CD14-positive monocyte (primary cell): ENCODE measurements around the gene EPS8L1. TPM values are rescaled to one million over a fixed set of nuclear protein-coding genes. Genes with fewer than 3 reads are reported as not detected.

Source experiments
- DNase-seq, 3 donors: peaks; one replicate each; pipeline ENCODE4 v3.0.0-alpha.2; 2011 to 2022
- H2AFZ ChIP-seq: 2 replicates; pipeline ENCODE4 v1.6.0; 2012; ENCODE audit warnings: mild to moderate bottlenecking, low read depth, low read length, inconsistent platforms; ENCODE audit not compliant: insufficient read depth, poor library complexity, severe bottlenecking
- H3K27ac ChIP-seq, 2 donors: 1 replicate in 1 of 2; 2 replicates in 1 of 2; pipeline ENCODE4 v1.5.1; 2012 to 2013; ENCODE audit warnings: low read length in 2 of 2, control low read depth in 1 of 2, inconsistent platforms in 1 of 2, low read depth in 1 of 2, mild to moderate bottlenecking in 1 of 2
- H3K27me3 ChIP-seq, 2 donors: one replicate each; pipeline versions ENCODE4 v1.6.0 to v1.6.1; 2011 to 2013; ENCODE audit warnings: low read length in 2 of 2; ENCODE audit not compliant: control insufficient read depth in 2 of 2, insufficient read depth in 2 of 2
- H3K36me3 ChIP-seq, 2 donors: replicated peaks in 1 of 2; 1 replicate in 1 of 2; 2 replicates in 1 of 2; pipeline versions ENCODE4 v1.5.1 to v1.6.1; 2012 to 2013; ENCODE audit warnings: low read length in 2 of 2, control low read depth in 1 of 2, inconsistent platforms in 1 of 2, mild to moderate bottlenecking in 1 of 2; ENCODE audit not compliant: insufficient read depth in 2 of 2, control insufficient read depth in 1 of 2
- H3K4me1 ChIP-seq, 2 donors: 1 replicate in 1 of 2; 2 replicates in 1 of 2; pipeline versions ENCODE4 v1.5.1 to v1.6.1; 2012 to 2013; ENCODE audit warnings: low read length in 2 of 2, control low read depth in 1 of 2, inconsistent platforms in 1 of 2, mild to moderate bottlenecking in 1 of 2, moderate library complexity in 1 of 2; ENCODE audit not compliant: insufficient read depth in 2 of 2, control insufficient read depth in 1 of 2
- H3K4me2 ChIP-seq: replicated peaks from 2 replicates; pipeline ENCODE3; 2012; ENCODE audit warnings: low read length, moderate library complexity, mild to moderate bottlenecking; ENCODE audit not compliant: poor library complexity, severe bottlenecking; ENCODE audit errors: extremely low read depth
- H3K4me3 ChIP-seq, 3 experiments: fragments of 200-600 bp in 1 of 3; sonication (generic) in 1 of 3; replicated peaks in 1 of 3; 1 replicate in 2 of 3; 2 replicates in 1 of 3; pipeline ENCODE4 v1.5.1; 2011 to 2013; ENCODE audit warnings: low read length in 3 of 3, mild to moderate bottlenecking in 3 of 3, control low read depth in 2 of 3, low read depth in 2 of 3, inconsistent platforms in 1 of 3, moderate library complexity in 1 of 3
- H3K79me2 ChIP-seq: 2 replicates; pipeline ENCODE4 v1.6.0; 2012; ENCODE audit warnings: mild to moderate bottlenecking, control low read depth, inconsistent platforms, low read length, moderate library complexity; ENCODE audit not compliant: insufficient read depth
- H3K9ac ChIP-seq: 2 replicates; pipeline ENCODE4 v1.6.0; 2017; ENCODE audit warnings: low read length, mild to moderate bottlenecking; ENCODE audit not compliant: insufficient read depth, poor library complexity, severe bottlenecking
- H3K9me3 ChIP-seq, 2 donors: replicated peaks in 1 of 2; 1 replicate in 1 of 2; 2 replicates in 1 of 2; pipeline versions ENCODE4 v1.5.1 to v1.6.1; 2012 to 2013; ENCODE audit warnings: low read length in 2 of 2, control low read depth in 1 of 2; ENCODE audit not compliant: control insufficient read depth in 1 of 2, insufficient read depth in 1 of 2
- H4K20me1 ChIP-seq: 2 replicates; pipeline ENCODE4 v1.6.0; 2012; ENCODE audit warnings: mild to moderate bottlenecking, low read length, control low read depth, moderate library complexity; ENCODE audit not compliant: insufficient read depth
- H3K27ac Mint-ChIP-seq, 7 donors: one replicate each; pipeline ENCODE4 v1.8.0; 2020; ENCODE audit warnings: mild to moderate bottlenecking in 7 of 7, mixed read lengths in 7 of 7, moderate library complexity in 6 of 7, inconsistent platforms in 2 of 7
- H3K27me3 Mint-ChIP-seq, 3 donors: one replicate each; pipeline ENCODE4 v1.8.0; 2021 to 2022; ENCODE audit warnings: low read depth in 3 of 3, mild to moderate bottlenecking in 3 of 3, mixed read lengths in 3 of 3, moderate library complexity in 3 of 3, inconsistent platforms in 1 of 3
- H3K36me3 Mint-ChIP-seq, 2 donors: one replicate each; pipeline ENCODE4 v1.8.0; 2020; ENCODE audit warnings: mixed read lengths in 2 of 2, inconsistent platforms in 1 of 2, mild to moderate bottlenecking in 1 of 2
- H3K4me1 Mint-ChIP-seq: one replicate; pipeline ENCODE4 v1.8.0; 2020; ENCODE audit warnings: mild to moderate bottlenecking, mixed read lengths
- H3K4me3 Mint-ChIP-seq, 2 donors: one replicate each; pipeline ENCODE4 v1.8.0; 2020; ENCODE audit warnings: mild to moderate bottlenecking in 2 of 2, mixed read lengths in 2 of 2, moderate library complexity in 1 of 2
- H3K9me3 Mint-ChIP-seq, 7 donors: one replicate each; pipeline ENCODE4 v1.8.0; 2020 to 2022; ENCODE audit warnings: mixed read lengths in 7 of 7, mild to moderate bottlenecking in 6 of 7, moderate library complexity in 6 of 7, inconsistent platforms in 2 of 7
- CTCF ChIP-seq: fragments of 200-600 bp; IDR thresholded peaks from one replicate; pipeline ENCODE4 v1.8.0; 2022; ENCODE audit warnings: antibody characterized with exemption, mild to moderate bottlenecking
- WGBS: methylation state at CpG from one replicate; pipeline ENCODE4 v1.1.5; 2013; ENCODE audit warnings: missing lambda C conversion rate; ENCODE audit not compliant: insufficient coverage; 5-methylcytosine and 5-hydroxymethylcytosine counted together
- intact Hi-C, 2 donors: fragments of 100-400 bp; cut with micrococcal nuclease; formaldehyde crosslinking; loops; one replicate each; pipeline versions ENCODE4 v1.15.0 to v1.15.1; 2023
- polyA plus RNA-seq, 3 donors: library from polyadenylated mRNA; depleted of rRNA in 1 of 3; unstranded in 2 of 3; stranded (reverse) in 1 of 3; fragments of 300-500 nt in 2 of 3; fragments of >200 nt in 1 of 3; fragmentation: Illumina TruSeq in 2 of 3; gene quantifications; 1 replicate in 2 of 3; 2 replicates in 1 of 3; pipeline ENCODE4 v1.2.3, GENCODE V29; 2012 to 2021

Gene EPS8L1
- polyA plus RNA-seq, 3 donors, result 1.5 to 5.0 (median 1.8) TPM

GRCh38 chr19:55109527-55110291 is 34.0 kb downstream of the EPS8L1 start:
- Histone ChIP-seq H3K27me3 (no peaks in the 10 kb centered on the region), H3K27ac (no peak overlapping the region), H3K4me2 (no peak overlapping the region), H3K9ac (no peak overlapping the region), H2AFZ (no peak overlapping the region), H3K4me1 (peaks cover 0 to 1% of the 10 kb centered on the region in 2 donors), H4K20me1 (peaks cover 96% of the 10 kb centered on the region), H3K9me3 (no peaks in the 10 kb centered on the region), H3K36me3 (peaks cover 43 to 69% of the 10 kb centered on the region in 2 donors), H3K4me3 (no peak overlapping the region), H3K79me2 (peaks cover 70% of the 10 kb centered on the region)
- H3K4me3 Mint-ChIP-seq, result no peak overlapping the region
- peaks cover 0 to 1% (median 0%) of the 10 kb centered on the region in 3 donors for H3K27me3 Mint-ChIP-seq
- 95% methylated on average over 15 of the region's 20 CpGs for WGBS
- DNase-seq, result no peak
- intact Hi-C loops, result loop anchor here in 1 of 2 donors (10.0 kb wide), 1 partner anchor 145 kb away; the partner anchor contains the start of gene PPP6R1
- TF ChIP-seq CTCF, result no peak
- peaks cover 0 to 2% (median 0%) of the 10 kb centered on the region in 7 donors for H3K9me3 Mint-ChIP-seq
- peak overlapping the region in 1 of 7 donors; percentile 71 for H3K27ac Mint-ChIP-seq
- peaks cover 38 to 75% of the 10 kb centered on the region in 2 donors for H3K36me3 Mint-ChIP-seq
- H3K4me1 Mint-ChIP-seq, result peaks cover 5% of the 10 kb centered on the region

GRCh38 chr19:55111238-55111831 is 35.7 kb downstream of the EPS8L1 start:
- Mint-ChIP-seq H3K4me3 (no peak overlapping the region), H3K27ac (peak overlapping the region in 1 of 7 donors; percentile 26), H3K27me3 (peaks cover 0 to 1% (median 1%) of the 10 kb centered on the region in 3 donors), H3K36me3 (peaks cover 34 to 70% of the 10 kb centered on the region in 2 donors), H3K9me3 (no peaks in the 10 kb centered on the region), H3K4me1 (peaks cover 17% of the 10 kb centered on the region)
- peaks cover 76% of the 10 kb centered on the region for H3K79me2 ChIP-seq
- no peak overlapping the region for H2AFZ ChIP-seq
- no peak for DNase-seq
- peaks cover 96% of the 10 kb centered on the region for H4K20me1 ChIP-seq
- intact Hi-C loops, result loop anchor here in 1 of 2 donors (10.0 kb wide), 1 partner anchor 143 kb away; the partner anchor contains the start of gene PPP6R1
- no peak overlapping the region for H3K27ac ChIP-seq
- peaks cover 43 to 55% of the 10 kb centered on the region in 2 donors for H3K36me3 ChIP-seq
- TF ChIP-seq CTCF, result no peak
- H3K4me3 ChIP-seq, result no peak overlapping the region
- 94% methylated on average over 18 of the region's 21 CpGs for WGBS
- H3K9me3 ChIP-seq, result no peaks in the 10 kb centered on the region
- peaks cover 10 to 18% of the 10 kb centered on the region in 2 donors for H3K4me1 ChIP-seq
- no peak overlapping the region for H3K4me2 ChIP-seq
- H3K9ac ChIP-seq, result no peak overlapping the region
- no peaks in the 10 kb centered on the region for H3K27me3 ChIP-seq
